HG02763 (cell line): ENCODE measurements around the gene P2RY2.
"Not testable (repeated sequence)": the region's sequence is repeated elsewhere in the genome, so short reads cannot be mapped to it uniquely, and the experiment has no call there.

Source experiments
- ATAC-seq: cut with Tn5 transposase; IDR thresholded peaks from one replicate; pipeline ENCODE4 v1.9.1; 2021; ENCODE audit warnings: mild to moderate bottlenecking, moderate library complexity; ENCODE audit not compliant: unreplicated experiment

P2RY2 gene

GRCh38 chr11:73265853-73266645, 48.0 kb downstream of the P2RY2 start:
- no peak for ATAC-seq

GRCh38 chr11:73266646-73267020, 48.6 kb downstream of the P2RY2 start:
- no peak for ATAC-seq

- ATAC-seq: no peak
Measured at GRCh38 chr11:73267122-73267846, 49.2 kb downstream of the P2RY2 start.

- no peak for ATAC-seq
Measured at GRCh38 chr11:73267906-73268540, 49.9 kb downstream of the P2RY2 start.

- no peak for ATAC-seq
Measured at GRCh38 chr11:73268671-73269271, 50.7 kb downstream of the P2RY2 start.

- no peak for ATAC-seq
Measured at GRCh38 chr11:73269459-73270015, 51.5 kb downstream of the P2RY2 start.

- no peak for ATAC-seq
Measured at GRCh38 chr11:73270016-73270854, 52.2 kb downstream of the P2RY2 start.

GRCh38 chr11:73270855-73271477, 52.9 kb downstream of the P2RY2 start:
- no peak for ATAC-seq

- ATAC-seq: not testable (repeated sequence)
Measured at GRCh38 chr11:73271478-73271865, 53.4 kb downstream of the P2RY2 start.

- ATAC-seq: no peak
Measured at GRCh38 chr11:73271936-73272679, 54.0 kb downstream of the P2RY2 start, which contains the start of gene P2RY6. TSS of gene P2RY6 (plus strand) at chr11:73272338. CDS start at chr11:73296519, 24,181 bp downstream.

- ATAC-seq: no peak
Measured at GRCh38 chr11:73272680-73273038, 54.6 kb downstream of the P2RY2 start.

- no peak for ATAC-seq
Measured at GRCh38 chr11:73273222-73273895, 55.3 kb downstream of the P2RY2 start.

GRCh38 chr11:73274191-73274590, 56.1 kb downstream of the P2RY2 start:
- not testable (repeated sequence) for ATAC-seq

- no peak for ATAC-seq
Measured at GRCh38 chr11:73274722-73275380, 56.8 kb downstream of the P2RY2 start.

GRCh38 chr11:73275381-73275750, 57.3 kb downstream of the P2RY2 start:
- no peak for ATAC-seq

- ATAC-seq: no peak
Measured at GRCh38 chr11:73277467-73277866, 59.4 kb downstream of the P2RY2 start.

- no peak for ATAC-seq
Measured at GRCh38 chr11:73280626-73281025, 62.5 kb downstream of the P2RY2 start.

- no peak for ATAC-seq
Measured at GRCh38 chr11:73281201-73281741, 63.2 kb downstream of the P2RY2 start.
